Muscle layer of duodenum (tissue), 2 donors: ENCODE measurements around the gene ABCG8.

Experiments used
- H3K27ac ChIP-seq: one replicate; pipeline ENCODE4 v1.7.0; 2013; ENCODE audit warnings: mild to moderate bottlenecking, low read length
- H3K27me3 ChIP-seq: one replicate; pipeline ENCODE4 v1.7.0; 2013; ENCODE audit warnings: low read depth, mild to moderate bottlenecking, control low read depth, low read length
- H3K36me3 ChIP-seq, 2 donors: one replicate each; pipeline ENCODE4 v1.7.0; 2013; ENCODE audit warnings: low read length in 2 of 2, control low read depth in 1 of 2, mild to moderate bottlenecking in 1 of 2; ENCODE audit not compliant: insufficient read depth in 2 of 2, control insufficient read depth in 1 of 2
- H3K4me1 ChIP-seq, 2 donors: one replicate each; pipeline ENCODE4 v1.7.0; 2013; ENCODE audit warnings: low read length in 2 of 2, mild to moderate bottlenecking in 2 of 2, control low read depth in 1 of 2, moderate library complexity in 1 of 2; ENCODE audit not compliant: insufficient read depth in 2 of 2, control insufficient read depth in 1 of 2
- H3K4me3 ChIP-seq, 2 donors: one replicate each; pipeline ENCODE4 v1.7.0; 2013; ENCODE audit warnings: low read length in 2 of 2, low read depth in 1 of 2, mild to moderate bottlenecking in 1 of 2
- H3K9me3 ChIP-seq, 2 donors: one replicate each; pipeline ENCODE4 v1.7.0; 2013; ENCODE audit warnings: low read length in 2 of 2, control low read depth in 1 of 2, mild to moderate bottlenecking in 1 of 2; ENCODE audit not compliant: control insufficient read depth in 1 of 2
- donor health status: healthy.

ABCG8 gene

DNA sequence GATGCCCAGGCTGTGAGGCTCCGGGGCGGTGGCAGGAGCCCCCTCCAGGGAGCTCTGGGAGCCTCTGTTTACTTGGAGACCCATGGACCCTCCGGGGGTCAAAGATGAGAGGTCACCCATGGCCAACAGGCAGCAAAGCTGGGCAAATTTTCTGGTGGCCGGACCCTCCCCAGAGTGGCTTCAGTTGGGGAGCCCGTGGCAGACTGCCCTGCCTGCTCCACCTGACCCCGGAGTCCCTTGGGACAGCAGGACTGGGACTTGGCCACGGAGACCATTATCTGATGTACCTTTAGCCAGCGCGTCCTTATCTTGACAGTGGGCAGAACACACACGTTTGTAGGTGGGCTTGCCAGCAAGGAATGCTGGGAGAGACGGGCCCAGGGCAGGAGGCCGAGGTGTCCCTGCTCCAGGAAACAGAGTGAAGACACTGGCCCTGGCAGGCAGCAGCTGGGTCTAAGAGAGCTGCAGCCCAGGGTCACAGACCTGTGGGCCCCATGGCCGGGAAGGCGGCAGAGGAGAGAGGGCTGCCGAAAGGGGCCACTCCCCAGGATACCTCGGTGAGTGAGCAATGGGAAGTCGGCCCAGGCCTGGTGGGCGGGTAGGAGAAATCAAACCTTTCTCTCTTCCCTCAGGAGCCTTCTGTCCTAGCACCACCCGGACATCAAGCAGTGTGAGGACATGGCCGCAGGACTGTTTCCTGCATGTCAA, at the start of gene ABCG8, which contains the start of gene ABCG5:
Gene ABCG8 (plus strand): TSS at position 412 of the 708 bp plus-strand sequence. CDS start 83 bp downstream, at position 495.
Gene ABCG5 (minus strand): TSS at position 280 of the 708 bp plus-strand sequence. CDS start 160 bp downstream, at position 120.
- H3K27me3 ChIP-seq: no peaks in the 10 kb centered on the region
- no peaks in the 10 kb centered on the region for H3K36me3 ChIP-seq
- no peaks in the 10 kb centered on the region for H3K4me1 ChIP-seq
- no peak within 1 kb of the TSS for H3K27ac ChIP-seq
- no peaks in the 10 kb centered on the region for H3K9me3 ChIP-seq
- no peak within 1 kb of the TSS for H3K4me3 ChIP-seq

DNA sequence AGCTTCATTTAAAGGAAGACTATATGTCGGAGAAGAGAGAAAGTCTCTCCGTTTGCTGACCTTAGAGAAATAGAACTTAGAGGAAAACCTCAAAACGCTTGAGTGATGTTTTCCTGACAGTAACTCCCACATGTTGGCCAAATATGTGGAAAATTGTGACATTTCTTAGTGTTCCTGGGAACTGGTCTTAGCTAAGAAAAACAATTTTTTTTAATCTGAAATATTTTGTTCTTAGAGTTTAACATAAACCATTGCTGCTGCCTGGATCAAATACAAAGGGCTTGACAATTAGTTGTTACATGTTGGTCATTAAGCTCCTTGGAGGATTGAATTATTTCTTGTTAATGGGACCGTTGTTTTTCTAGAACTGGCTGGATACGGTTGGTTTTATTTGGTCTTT, 48.6 kb upstream of the ABCG8 start:
- no peaks in the 10 kb centered on the region for H3K27me3 ChIP-seq
- H3K4me3 ChIP-seq: no peak overlapping the region
- no peaks in the 10 kb centered on the region for H3K9me3 ChIP-seq
- H3K36me3 ChIP-seq: peaks cover 27 to 37% of the 10 kb centered on the region in 2 donors
- peak overlapping the region; percentile 22 for H3K27ac ChIP-seq
- peaks cover 0 to 3% of the 10 kb centered on the region in 2 donors for H3K4me1 ChIP-seq

DNA sequence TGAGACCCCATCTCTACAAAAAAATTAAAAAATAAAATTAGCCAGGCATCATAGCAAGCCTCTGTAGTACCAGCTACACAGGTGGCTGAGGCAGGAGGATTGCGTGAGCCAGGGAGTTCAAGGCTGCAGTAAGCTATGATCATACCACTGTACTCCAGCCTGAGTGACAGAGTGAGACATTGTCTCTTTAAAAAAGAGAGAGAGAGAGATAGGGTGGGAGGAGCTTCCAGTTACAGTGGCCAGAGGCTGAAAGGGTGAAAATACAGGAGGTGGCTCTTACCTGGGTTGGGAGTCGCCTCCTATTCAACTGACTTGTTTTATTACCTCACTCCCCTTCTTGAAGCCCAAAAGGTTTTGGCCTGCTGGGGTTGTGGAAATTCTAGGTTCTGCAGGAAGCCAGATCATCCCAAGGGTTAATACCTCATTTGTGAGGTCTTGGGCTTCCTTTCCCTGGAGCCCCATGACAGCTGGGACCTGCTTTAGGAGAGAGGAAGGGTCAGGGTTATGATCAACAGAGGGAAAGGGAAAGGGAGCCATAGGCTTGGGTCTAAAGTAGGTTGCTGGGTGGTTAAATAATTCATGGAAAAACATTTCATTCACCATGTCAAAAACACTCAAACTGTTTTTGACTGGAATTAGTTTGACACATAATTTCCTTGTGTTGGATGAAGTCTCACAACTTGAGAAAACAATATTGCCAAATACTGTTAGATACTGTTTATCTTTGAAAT, 47.6 kb upstream of the ABCG8 start:
- Histone ChIP-seq H3K4me1 (peaks cover 0 to 3% of the 10 kb centered on the region in 2 donors), H3K9me3 (no peaks in the 10 kb centered on the region), H3K27ac (no peak overlapping the region), H3K27me3 (no peaks in the 10 kb centered on the region), H3K4me3 (no peak overlapping the region), H3K36me3 (peaks cover 24 to 46% of the 10 kb centered on the region in 2 donors)

DNA sequence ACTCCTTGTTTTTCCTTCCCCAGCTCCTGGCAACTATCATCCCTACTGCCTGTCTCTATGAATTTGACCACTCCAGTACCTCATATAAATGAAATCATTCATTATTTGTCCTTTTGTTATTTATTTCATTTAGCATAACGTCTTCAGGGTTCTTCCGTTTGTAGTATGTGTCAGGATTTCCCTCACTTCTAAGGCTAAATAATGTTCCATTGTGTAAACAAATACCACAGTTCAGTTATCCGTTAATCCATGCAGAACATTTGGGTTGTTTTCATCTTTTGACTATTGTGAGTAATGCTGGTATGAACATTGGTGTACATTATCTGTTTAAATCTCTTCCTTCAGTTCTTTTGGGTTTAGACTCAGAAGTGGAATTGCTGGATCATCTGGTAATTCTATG, 46.1 kb upstream of the ABCG8 start:
- Histone ChIP-seq H3K4me1 (peaks cover 0 to 3% of the 10 kb centered on the region in 2 donors), H3K4me3 (no peak overlapping the region), H3K27ac (no peak overlapping the region), H3K36me3 (peaks cover 17 to 53% of the 10 kb centered on the region in 2 donors), H3K9me3 (no peaks in the 10 kb centered on the region), H3K27me3 (no peaks in the 10 kb centered on the region)

DNA sequence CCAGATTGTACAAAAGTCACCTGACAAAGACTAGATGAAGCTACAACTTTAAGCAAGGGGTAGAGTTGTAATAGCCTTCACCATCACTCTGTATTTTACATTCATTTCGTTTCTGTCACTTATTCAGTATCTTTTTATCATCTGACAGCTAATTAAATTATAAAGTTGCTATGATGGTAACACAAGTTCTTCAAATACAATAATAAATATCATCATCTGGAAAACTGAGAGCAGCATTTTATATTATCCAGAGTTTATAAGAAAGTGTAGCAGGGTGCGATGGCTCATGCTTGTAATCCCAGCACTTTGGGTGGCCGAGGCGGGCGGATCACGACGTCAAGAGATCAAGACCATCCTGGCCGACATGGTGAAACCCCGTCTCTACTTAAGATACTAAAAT, 43.8 kb upstream of the ABCG8 start:
- H3K9me3 ChIP-seq: no peaks in the 10 kb centered on the region
- H3K4me1 ChIP-seq: peaks cover 0 to 3% of the 10 kb centered on the region in 2 donors
- no peaks in the 10 kb centered on the region for H3K27me3 ChIP-seq
- peaks cover 10 to 36% of the 10 kb centered on the region in 2 donors for H3K36me3 ChIP-seq
- H3K27ac ChIP-seq: no peak overlapping the region
- H3K4me3 ChIP-seq: no peak overlapping the region

DNA sequence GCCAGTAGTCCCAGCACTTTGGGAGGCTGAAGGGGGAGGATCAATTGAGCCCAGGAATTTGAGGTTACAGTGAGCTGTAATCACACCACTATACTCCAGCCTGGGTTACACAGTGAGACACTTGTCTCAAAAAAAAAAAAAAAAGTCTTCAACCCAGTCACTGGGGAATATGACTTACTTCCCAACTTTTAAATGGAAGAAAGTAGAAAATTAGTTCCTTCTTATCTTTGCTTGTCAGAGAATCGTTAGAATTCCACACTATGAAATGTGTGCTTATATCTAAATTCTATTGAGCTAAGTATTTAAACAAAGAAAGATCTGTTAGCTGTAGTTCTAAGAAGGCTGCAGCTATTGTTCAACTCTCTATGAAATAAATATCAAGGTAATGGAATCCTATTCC, 42.6 kb upstream of the ABCG8 start:
- no peak overlapping the region for H3K4me3 ChIP-seq
- no peaks in the 10 kb centered on the region for H3K27me3 ChIP-seq
- no peaks in the 10 kb centered on the region for H3K9me3 ChIP-seq
- H3K4me1 ChIP-seq: no peaks in the 10 kb centered on the region
- H3K36me3 ChIP-seq: peaks cover 4 to 29% of the 10 kb centered on the region in 2 donors
- no peak overlapping the region for H3K27ac ChIP-seq

DNA sequence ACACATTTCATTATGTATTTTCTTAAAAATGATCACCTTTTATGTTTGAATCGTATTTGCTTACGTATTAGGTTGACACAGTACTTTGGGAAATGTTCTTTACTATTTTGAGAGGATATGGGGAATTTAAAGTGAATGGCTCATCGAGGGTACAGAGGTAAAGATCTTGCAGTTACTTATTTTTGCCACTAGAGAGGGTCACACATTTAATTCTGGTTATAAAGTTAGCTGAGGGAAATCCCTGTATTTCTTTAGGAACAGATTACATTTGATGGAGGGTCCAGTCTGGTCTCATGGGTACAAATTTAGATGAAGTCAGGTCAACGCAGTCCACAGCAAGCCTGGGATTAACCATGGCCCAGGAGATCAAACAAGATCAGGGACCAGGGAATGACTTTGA, 40.5 kb upstream of the ABCG8 start:
- Histone ChIP-seq H3K4me1 (no peaks in the 10 kb centered on the region), H3K27me3 (no peaks in the 10 kb centered on the region), H3K27ac (no peak overlapping the region), H3K36me3 (peaks cover 7 to 27% of the 10 kb centered on the region in 2 donors), H3K4me3 (no peak overlapping the region), H3K9me3 (no peaks in the 10 kb centered on the region)

DNA sequence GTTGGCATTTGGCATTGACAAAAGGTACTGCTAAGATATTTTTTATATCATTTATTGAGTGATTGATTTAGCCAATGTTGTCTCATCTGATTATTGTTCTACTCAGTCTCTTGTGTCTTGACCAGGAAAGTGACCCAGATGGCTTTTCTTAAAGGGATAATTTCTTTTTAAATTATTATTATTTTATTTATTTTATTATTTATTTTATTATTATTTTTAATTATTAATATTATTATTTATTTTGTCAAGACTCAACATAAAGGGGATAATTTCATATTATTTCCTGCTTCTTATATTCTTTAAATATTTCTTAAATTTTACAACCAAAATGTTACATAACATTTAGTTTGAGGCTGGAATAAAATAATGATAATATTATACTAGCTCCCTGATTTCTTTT, 37.9 kb upstream of the ABCG8 start:
- no peak overlapping the region for H3K4me3 ChIP-seq
- H3K4me1 ChIP-seq: no peaks in the 10 kb centered on the region
- no peaks in the 10 kb centered on the region for H3K9me3 ChIP-seq
- no peaks in the 10 kb centered on the region for H3K27me3 ChIP-seq
- peaks cover 6 to 25% of the 10 kb centered on the region in 2 donors for H3K36me3 ChIP-seq
- H3K27ac ChIP-seq: no peak overlapping the region

DNA sequence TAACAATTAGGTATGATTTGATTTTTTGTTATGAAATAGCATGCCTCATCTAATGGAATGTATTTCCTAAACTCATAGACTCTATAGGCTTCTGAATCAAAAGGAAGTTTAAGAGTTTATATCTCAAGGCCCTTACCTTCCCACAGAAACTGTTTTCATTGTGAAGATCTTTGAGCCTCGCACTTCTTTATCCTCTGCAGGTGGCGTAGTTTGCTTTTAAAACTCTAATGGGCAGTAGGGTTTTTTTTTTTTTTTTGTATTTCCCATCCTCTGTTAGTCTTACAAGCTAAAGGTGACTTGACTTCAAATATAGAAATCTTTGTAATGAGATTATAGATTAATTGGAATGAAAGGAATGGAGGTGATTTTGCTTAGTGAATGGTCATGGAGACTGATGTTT, 36.6 kb upstream of the ABCG8 start:
- H3K4me1 ChIP-seq: no peaks in the 10 kb centered on the region
- no peak overlapping the region for H3K4me3 ChIP-seq
- no peaks in the 10 kb centered on the region for H3K27me3 ChIP-seq
- peaks cover 6 to 22% of the 10 kb centered on the region in 2 donors for H3K36me3 ChIP-seq
- H3K27ac ChIP-seq: no peak overlapping the region
- H3K9me3 ChIP-seq: no peaks in the 10 kb centered on the region

DNA sequence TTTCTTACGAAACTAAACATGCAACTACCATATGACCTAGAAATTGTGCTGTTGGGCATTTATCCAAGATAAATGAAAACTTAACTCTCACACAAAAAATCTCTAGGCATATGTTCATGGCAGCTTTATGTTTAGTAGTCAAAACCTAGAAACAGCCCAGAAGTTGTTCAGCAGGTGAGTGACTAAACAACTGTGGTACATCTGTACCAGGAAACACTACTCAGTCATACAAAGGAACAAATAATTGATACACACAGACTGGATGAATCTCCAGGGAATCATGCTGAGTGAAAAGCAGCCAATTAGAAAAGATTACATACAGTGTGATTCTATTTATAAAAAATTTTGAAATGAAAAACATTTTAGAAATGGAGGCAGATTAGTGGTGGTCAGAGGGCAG, 35.7 kb upstream of the ABCG8 start:
- Histone ChIP-seq H3K4me1 (no peaks in the 10 kb centered on the region), H3K9me3 (no peaks in the 10 kb centered on the region), H3K27ac (no peak overlapping the region), H3K27me3 (no peaks in the 10 kb centered on the region), H3K36me3 (peaks cover 6 to 17% of the 10 kb centered on the region in 2 donors), H3K4me3 (no peak overlapping the region)

DNA sequence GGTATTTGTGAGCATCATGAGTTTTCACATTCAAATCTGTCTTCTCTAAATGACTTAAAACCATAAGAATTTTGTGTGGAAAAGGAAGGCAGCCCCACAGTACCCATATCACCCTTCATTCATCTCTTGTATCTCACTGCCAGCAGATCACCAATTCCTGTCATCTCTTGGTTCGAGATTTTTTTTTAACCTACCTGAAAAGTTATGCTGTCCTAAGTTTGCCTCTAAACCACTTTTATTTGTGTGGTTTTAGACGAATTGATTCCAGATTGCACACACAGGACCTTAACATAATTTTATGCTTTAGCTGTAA, 32.1 kb upstream of the ABCG8 start:
- Histone ChIP-seq H3K4me1 (no peaks in the 10 kb centered on the region), H3K27me3 (no peaks in the 10 kb centered on the region), H3K9me3 (no peaks in the 10 kb centered on the region), H3K27ac (no peak overlapping the region), H3K36me3 (peaks cover 17 to 36% of the 10 kb centered on the region in 2 donors), H3K4me3 (no peak overlapping the region)
